ENCODE results near the gene HMG20B. TPM values are rescaled to one million over a fixed set of nuclear protein-coding genes. Genes with fewer than 3 reads are reported as not detected.

The HMG20B gene
- total and polyA plus RNA-seq, 7 donors, result 61.3 to 148 (median 105) TPM

DNA sequence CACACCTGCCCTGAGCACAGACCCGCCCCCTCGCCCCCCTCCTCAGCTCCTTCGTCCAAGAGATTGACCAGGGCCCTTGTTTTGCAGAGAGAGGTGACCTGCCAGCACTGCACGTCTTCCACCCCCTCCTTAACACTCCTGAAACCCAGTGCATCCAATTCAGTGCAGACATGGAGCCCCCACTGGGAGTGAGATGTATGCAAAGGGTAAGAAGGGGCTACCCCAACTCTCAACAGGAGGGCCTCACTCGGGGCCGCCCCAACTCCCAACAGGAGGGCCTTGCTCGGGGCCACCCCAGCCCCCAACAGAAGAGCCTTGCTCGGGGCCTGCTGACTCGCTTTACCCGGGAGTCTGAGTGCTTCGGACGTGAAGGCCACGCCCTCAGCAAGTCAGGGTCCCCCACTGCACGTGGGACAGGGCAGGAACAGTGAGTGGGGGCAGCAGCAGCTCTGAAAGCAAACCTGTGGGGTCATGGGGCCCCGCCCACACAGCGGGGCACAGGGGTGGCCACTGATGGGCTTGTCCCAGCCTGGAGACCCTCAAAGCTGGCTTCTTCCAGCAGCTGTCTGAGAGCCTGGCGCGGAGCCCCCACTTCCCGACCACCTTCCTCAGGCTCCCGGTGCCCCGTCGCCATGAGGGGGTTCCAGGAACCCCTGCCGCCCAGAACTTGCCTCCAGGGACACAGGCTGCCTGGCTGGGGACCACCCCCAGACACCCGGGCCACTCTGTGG, 48.2 kb downstream of the HMG20B start:
- Histone ChIP-seq H3K4me3 (no peak overlapping the region), H3K27me3 (no peaks in the 10 kb centered on the region), H3K4me1 (peaks cover 0 to 33% (median 29%) of the 10 kb centered on the region in 4 donors), H3K27ac (no peak overlapping the region), H3K36me3 (peaks cover 0 to 59% (median 12%) of the 10 kb centered on the region in 4 donors), H3K9me3 (no peaks in the 10 kb centered on the region)
- TF ChIP-seq POLR2A (IDR thresholded peaks at IDR 0.05), result no peak
- no peak for TF ChIP-seq EP300 (IDR thresholded peaks at IDR 0.05)
- TF ChIP-seq, protein P1, sequence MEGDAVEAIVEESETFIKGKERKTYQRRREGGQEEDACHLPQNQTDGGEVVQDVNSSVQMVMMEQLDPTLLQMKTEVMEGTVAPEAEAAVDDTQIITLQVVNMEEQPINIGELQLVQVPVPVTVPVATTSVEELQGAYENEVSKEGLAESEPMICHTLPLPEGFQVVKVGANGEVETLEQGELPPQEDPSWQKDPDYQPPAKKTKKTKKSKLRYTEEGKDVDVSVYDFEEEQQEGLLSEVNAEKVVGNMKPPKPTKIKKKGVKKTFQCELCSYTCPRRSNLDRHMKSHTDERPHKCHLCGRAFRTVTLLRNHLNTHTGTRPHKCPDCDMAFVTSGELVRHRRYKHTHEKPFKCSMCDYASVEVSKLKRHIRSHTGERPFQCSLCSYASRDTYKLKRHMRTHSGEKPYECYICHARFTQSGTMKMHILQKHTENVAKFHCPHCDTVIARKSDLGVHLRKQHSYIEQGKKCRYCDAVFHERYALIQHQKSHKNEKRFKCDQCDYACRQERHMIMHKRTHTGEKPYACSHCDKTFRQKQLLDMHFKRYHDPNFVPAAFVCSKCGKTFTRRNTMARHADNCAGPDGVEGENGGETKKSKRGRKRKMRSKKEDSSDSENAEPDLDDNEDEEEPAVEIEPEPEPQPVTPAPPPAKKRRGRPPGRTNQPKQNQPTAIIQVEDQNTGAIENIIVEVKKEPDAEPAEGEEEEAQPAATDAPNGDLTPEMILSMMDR (IDR thresholded peaks at IDR 0.05), result no peak
- TF ChIP-seq POLR2AphosphoS5 (IDR thresholded peaks at IDR 0.05), result no peak
- 91% methylated on average over 24 of the region's 24 CpGs for WGBS, 2 donors
- DNase-seq, result no peak
- intact Hi-C loops (cut with DNase I), result no loop called here

DNA sequence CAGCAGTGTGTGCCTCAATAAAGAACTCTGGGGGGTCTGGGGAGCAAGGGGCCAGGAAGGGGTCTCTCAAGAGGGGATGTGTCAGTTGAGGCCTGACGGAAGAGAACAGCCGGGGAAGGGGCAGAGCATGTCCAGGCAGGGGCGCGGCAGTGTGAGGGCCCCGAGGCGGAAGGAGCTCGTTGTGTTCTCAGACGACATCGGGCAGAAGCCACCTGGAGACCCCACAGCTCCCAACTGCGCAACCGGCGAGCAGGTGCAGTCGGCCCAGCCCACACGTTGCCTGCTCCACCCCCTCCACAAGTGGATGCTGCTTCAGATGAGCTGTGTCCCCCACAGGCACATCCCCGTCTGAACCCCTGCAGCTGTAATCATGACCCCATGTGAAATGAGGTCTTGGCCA, 48.9 kb downstream of the HMG20B start:
- Histone ChIP-seq H3K27ac (no peak overlapping the region), H3K36me3 (peaks cover 0 to 54% (median 11%) of the 10 kb centered on the region in 4 donors), H3K4me3 (no peak overlapping the region), H3K4me1 (peaks cover 0 to 34% (median 30%) of the 10 kb centered on the region in 4 donors), H3K9me3 (no peaks in the 10 kb centered on the region), H3K27me3 (no peaks in the 10 kb centered on the region)
- intact Hi-C loops (cut with DNase I), result no loop called here
- WGBS, 2 donors, result 93 to 94% methylated on average over 15 of the region's 15 CpGs
- DNase-seq, result no peak
- TF ChIP-seq EP300 (IDR thresholded peaks at IDR 0.05) (no peak), POLR2AphosphoS5 (IDR thresholded peaks at IDR 0.05) (no peak), POLR2A (IDR thresholded peaks at IDR 0.05) (no peak)
- TF ChIP-seq, protein P1 (IDR thresholded peaks at IDR 0.05), result no peak

DNA sequence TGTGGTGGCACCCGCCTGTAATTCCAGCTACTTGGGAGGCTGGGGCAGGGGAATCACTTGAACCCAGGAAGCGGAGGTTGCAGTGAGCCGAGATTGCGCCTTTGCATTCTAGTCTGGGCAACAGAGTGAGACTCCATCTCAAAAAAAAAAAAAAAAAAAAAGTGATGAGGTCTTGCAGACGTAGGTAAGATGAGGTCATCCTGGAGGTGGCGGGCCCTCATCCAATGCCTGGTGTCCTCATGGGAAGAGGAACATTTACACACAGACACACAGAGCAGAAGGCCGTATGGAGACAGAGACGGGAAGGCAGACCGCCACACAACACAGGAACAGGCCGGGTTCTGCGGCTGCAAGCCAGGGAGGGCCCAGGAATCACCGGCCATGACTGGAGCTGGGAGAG, 49.5 kb downstream of the HMG20B start:
- TF ChIP-seq POLR2AphosphoS5 (IDR thresholded peaks at IDR 0.05) (no peak), EP300 (IDR thresholded peaks at IDR 0.05) (no peak), POLR2A (IDR thresholded peaks at IDR 0.05) (no peak)
- TF ChIP-seq, protein P1 (IDR thresholded peaks at IDR 0.05), result no peak
- peaks cover 0 to 36% (median 31%) of the 10 kb centered on the region in 4 donors for H3K4me1 ChIP-seq
- H3K27ac ChIP-seq, result no peak overlapping the region
- H3K36me3 ChIP-seq, result peaks cover 0 to 48% (median 11%) of the 10 kb centered on the region in 4 donors
- no peaks in the 10 kb centered on the region for H3K9me3 ChIP-seq
- no peak for DNase-seq
- H3K4me3 ChIP-seq, result no peak overlapping the region
- no peaks in the 10 kb centered on the region for H3K27me3 ChIP-seq
- intact Hi-C loops (cut with DNase I), result no loop called here
- WGBS, 2 donors, result 85 to 91% methylated on average over 12 of the region's 12 CpGs

DNA sequence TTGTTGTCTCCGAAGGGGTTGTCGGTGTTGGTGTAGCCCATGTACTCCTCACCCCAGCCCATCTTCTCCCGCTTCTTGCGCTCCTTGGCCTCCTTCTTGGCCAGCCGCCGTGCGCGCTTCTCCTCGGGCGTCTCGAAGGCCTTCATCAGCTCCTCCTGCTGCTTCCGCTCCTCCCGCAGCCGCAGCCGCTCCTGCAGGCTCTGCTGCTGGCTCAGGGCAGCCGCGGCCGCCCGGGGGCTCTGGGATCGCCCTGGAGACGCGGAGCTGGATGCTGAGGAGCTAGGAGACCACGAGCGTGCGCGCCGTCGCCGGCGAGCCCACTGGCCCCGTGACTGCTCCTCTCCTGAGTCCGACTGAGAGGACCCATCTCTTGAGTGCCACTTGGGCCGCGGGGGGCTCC, 51.0 kb downstream of the HMG20B start:
- 94 to 96% methylated on average over 34 of the region's 34 CpGs for WGBS, 2 donors
- Histone ChIP-seq H3K36me3 (peaks cover 0 to 43% (median 11%) of the 10 kb centered on the region in 4 donors), H3K27me3 (no peaks in the 10 kb centered on the region), H3K27ac (no peak overlapping the region), H3K4me1 (peaks cover 0 to 31% (median 24%) of the 10 kb centered on the region in 4 donors), H3K9me3 (no peaks in the 10 kb centered on the region), H3K4me3 (no peak overlapping the region)
- no peak for DNase-seq
- intact Hi-C loops (cut with DNase I), result no loop called here
- TF ChIP-seq POLR2A (IDR thresholded peaks at IDR 0.05) (no peak), POLR2AphosphoS5 (IDR thresholded peaks at IDR 0.05) (no peak), EP300 (IDR thresholded peaks at IDR 0.05) (no peak)
- TF ChIP-seq, protein P1 (IDR thresholded peaks at IDR 0.05), result no peak
